GM12878 (cell line): Measurements from ENCODE around the gene EHF. TPM values are rescaled to one million over a fixed set of nuclear protein-coding genes. Genes with fewer than 3 reads are reported as not detected.

Source experiments
- ATAC-seq: fragments of 200-7000 bp; cut with Tn5 transposase; 3 replicates; pipeline ENCODE4 v1.9.1; 2020; ENCODE audit warnings: mild to moderate bottlenecking, moderate library complexity
- BruUV-seq: library from RNA; stranded (reverse); fragments of 400-500 nt; replicated peaks from 2 replicates; lab custom pipeline; 2021; lab: Mats Ljungman, UMichigan
- CTCF ChIA-PET: fragments of 300-600 bp; sonication (Branson Sonifier 250); formaldehyde crosslinking; extraction: SDS; loops from one replicate; lab custom pipeline; 2021; ENCODE audit warnings: inconsistent platforms; lab: Yijun Ruan, JAX
- POLR2A ChIA-PET: fragments of 350-600 bp; formaldehyde crosslinking; extraction: SDS; loops from one replicate; lab custom pipeline; 2021; ENCODE audit warnings: inconsistent platforms; lab: Charles Lee
- RAD21 ChIA-PET: fragments of 300-600 bp; sonication (Branson Sonifier 250); formaldehyde crosslinking; loops from one replicate; lab custom pipeline; 2023; ENCODE audit warnings: antibody characterized with exemption; ENCODE audit not compliant: unreplicated experiment; lab: Charles Lee
- SMC1A ChIA-PET: fragments of 300-600 bp; sonication (Branson Sonifier 250); formaldehyde crosslinking; loops from one replicate; lab custom pipeline; 2023; ENCODE audit not compliant: unreplicated experiment, uncharacterized antibody; lab: Charles Lee
- DNase-seq: peaks from one replicate; pipeline ENCODE4 v3.0.0-alpha.2; 2011; ENCODE audit warnings: low read depth, low spot score
- FAIRE-seq: peaks from 3 replicates; lab custom pipeline; 2011; peaks lifted over from hg19 to GRCh38; lab: Jason Lieb, UNC
- H2AFZ ChIP-seq: 2 replicates; pipeline ENCODE4 v1.6.0; 2011; ENCODE audit warnings: low read depth, low read length, control low read depth; ENCODE audit not compliant: control insufficient read depth
- H3K27ac ChIP-seq: 2 replicates; pipeline ENCODE4 v1.5.1; 2011; ENCODE audit warnings: control low read depth; ENCODE audit not compliant: control insufficient read depth, insufficient read depth
- H3K27me3 ChIP-seq, 2 experiments: replicated peaks in 1 of 2; 2 replicates each; pipeline versions ENCODE4 v1.6.0 to v1.6.1; 2011; ENCODE audit warnings: low read length in 1 of 2; ENCODE audit not compliant: control insufficient read depth in 2 of 2, insufficient read depth in 2 of 2
- H3K36me3 ChIP-seq, 2 experiments: 2 replicates each; pipeline ENCODE4 v1.5.1; 2011; ENCODE audit warnings: low read length in 1 of 2; ENCODE audit not compliant: control insufficient read depth in 2 of 2, insufficient read depth in 2 of 2
- H3K4me1 ChIP-seq: 2 replicates; pipeline ENCODE4 v1.6.1; 2011; ENCODE audit warnings: mild to moderate bottlenecking, low read length, moderate library complexity, mixed read lengths; ENCODE audit not compliant: control insufficient read depth, insufficient read depth
- H3K4me2 ChIP-seq: 2 replicates; pipeline ENCODE4 v1.6.0; 2011; ENCODE audit warnings: control low read depth; ENCODE audit not compliant: control insufficient read depth, insufficient read depth
- H3K4me3 ChIP-seq: fragments of 200-600 bp; sonication (generic); 2 replicates; pipeline ENCODE4 v1.5.1; 2016
- H3K79me2 ChIP-seq: 2 replicates; pipeline ENCODE4 v1.6.0; 2011; ENCODE audit warnings: low read length; ENCODE audit not compliant: control insufficient read depth, insufficient read depth
- H3K9ac ChIP-seq: 2 replicates; pipeline ENCODE4 v1.8.0; 2011; ENCODE audit warnings: low read length, control low read depth, mixed read lengths; ENCODE audit not compliant: control insufficient read depth, insufficient read depth
- H3K9me3 ChIP-seq: replicated peaks from 3 replicates; pipeline ENCODE4 v1.5.1; 2011; ENCODE audit warnings: mild to moderate bottlenecking, low read length; ENCODE audit not compliant: control insufficient read depth, insufficient read depth
- H4K20me1 ChIP-seq: 2 replicates; pipeline ENCODE4 v1.6.0; 2011; ENCODE audit not compliant: control insufficient read depth, insufficient read depth
- BHLHE40 ChIP-seq, 2 experiments: fragments of 450-650 bp in 1 of 2; IDR thresholded peaks; 2 replicates each; pipeline ENCODE4 v1.6.1; 2011 to 2017; ENCODE audit warnings: low read depth in 2 of 2, borderline replicate concordance in 1 of 2, improper control_type of control experiment in 1 of 2, low read length in 1 of 2, mild to moderate bottlenecking in 1 of 2
- CEBPB ChIP-seq, 2 experiments: fragments of 150-350 bp in 1 of 2; IDR thresholded peaks; 2 replicates each; pipeline ENCODE4 v1.6.1; 2012 to 2014; ENCODE audit warnings: low read depth in 2 of 2, low read length in 2 of 2, borderline replicate concordance in 1 of 2, inconsistent platforms in 1 of 2
- CREM ChIP-seq: IDR thresholded peaks from 2 replicates; pipeline ENCODE4 v1.6.1; 2014; ENCODE audit warnings: antibody characterized with exemption, low read depth
- ELK1 ChIP-seq: IDR thresholded peaks from 2 replicates; pipeline ENCODE4 v1.6.1; 2012; ENCODE audit warnings: low read depth, low read length, improper control_type of control experiment
- HDAC2 ChIP-seq: fragments of 200-600 bp; sonication (generic); IDR thresholded peaks from 2 replicates; pipeline ENCODE4 v1.6.1; 2017
- IKZF1 ChIP-seq: fragments of 450-650 bp; conservative IDR thresholded peaks from 2 replicates; pipeline ENCODE4 v1.6.1; 2017; ENCODE audit warnings: antibody characterized with exemption, mild to moderate bottlenecking
- KDM1A ChIP-seq: fragments of 200-600 bp; sonication (generic); IDR thresholded peaks from 2 replicates; pipeline ENCODE4 v1.6.1; 2016; ENCODE audit warnings: borderline replicate concordance
- NBN ChIP-seq: fragments of 450-650 bp; IDR thresholded peaks from 2 replicates; pipeline ENCODE4 v1.6.1; 2016
- NFIC ChIP-seq: IDR thresholded peaks from 2 replicates; pipeline ENCODE4 v1.6.1; 2012; ENCODE audit warnings: low read depth, mild to moderate bottlenecking, inconsistent platforms, low read length, moderate library complexity
- NR2C1 ChIP-seq: fragments of 450-650 bp; IDR thresholded peaks from 2 replicates; pipeline ENCODE4 v1.6.1; 2017; ENCODE audit warnings: antibody characterized with exemption, mild to moderate bottlenecking, moderate library complexity
- NR2F1 ChIP-seq: fragments of 450-650 bp; conservative IDR thresholded peaks from 2 replicates; pipeline ENCODE4 v1.6.1; 2017; ENCODE audit warnings: mild to moderate bottlenecking
- SMC3 ChIP-seq: IDR thresholded peaks from 2 replicates; pipeline ENCODE4 v1.6.1; 2011; ENCODE audit warnings: low read length, improper control_type of control experiment, borderline replicate concordance
- WGBS: methylation state at CpG from one replicate; pipeline ENCODE4 v1.1.6; 2016; ENCODE audit warnings: low lambda C conversion rate; ENCODE audit not compliant: insufficient replicate concordance, insufficient coverage; ENCODE audit errors: missing lambda C conversion rate; 5-methylcytosine and 5-hydroxymethylcytosine counted together
- in situ Hi-C: fragments of 300-500 bp; cut with MboI; formaldehyde crosslinking; loops from 9 replicates; pipeline ENCODE4 v1.14.3; 2018; ENCODE audit warnings: mixed read lengths
- intact Hi-C: fragments of 100-400 bp; cut with micrococcal nuclease; formaldehyde crosslinking; loops from one replicate; pipeline ENCODE4 v1.14.2; 2022; ENCODE audit not compliant: unreplicated experiment
- polyA plus RNA-seq, 11 experiments: library from polyadenylated mRNA; depleted of rRNA in 4 of 11; unstranded in 6 of 11; stranded (reverse) in 5 of 11; fragments of >200 nt; fragmentation: Nextera tagmentation in 4 of 11; fragmentation: Illumina TruSeq in 1 of 11; extraction: Ambion mirVana in 4 of 11; extraction: Trizol in 1 of 11; gene quantifications; 1 replicate in 1 of 11; 2 replicates in 10 of 11; pipeline versions ENCODE4 v1.2.1 to v1.2.3, GENCODE V29; 2011 to 2016; ENCODE audit warnings: inconsistent platforms in 2 of 11, missing spikeins in 2 of 11, low read depth in 1 of 11
- total RNA-seq, 4 experiments: library from RNA; depleted of rRNA in 3 of 4; stranded (reverse); fragments of >200 nt in 3 of 4; fragmentation: Illumina TruSeq in 1 of 4; extraction: Trizol in 1 of 4; gene quantifications; 2 replicates each; pipeline versions ENCODE4 v1.2.1 to v1.2.3, GENCODE V29; 2013 to 2021
- TF ChIP-seq, protein P1 (sequence below): fragments of 450-650 bp; formaldehyde crosslinking; IDR thresholded peaks from 2 replicates; pipeline ENCODE4 v1.4.0; 2022; ENCODE audit warnings: mild to moderate bottlenecking, moderate library complexity
- TF ChIP-seq, protein P2 (sequence below): IDR thresholded peaks from 2 replicates; pipeline ENCODE4 v1.6.1; 2011; ENCODE audit warnings: low read depth, mild to moderate bottlenecking, low read length, moderate library complexity, borderline replicate concordance; ENCODE audit errors: extremely low read depth
- TF ChIP-seq, protein P3 (sequence below): IDR thresholded peaks from 2 replicates; pipeline ENCODE4 v1.6.1; 2011; ENCODE audit warnings: low read depth, low read length, improper control_type of control experiment, borderline replicate concordance

EHF gene
- total and polyA plus RNA-seq, 10 of the 15 experiments (the other 5 are each of a cell fraction or from before 2014, with no cell fraction given): 0.04 to 0.33 (median 0.06) TPM; not detected in 6

DNA sequence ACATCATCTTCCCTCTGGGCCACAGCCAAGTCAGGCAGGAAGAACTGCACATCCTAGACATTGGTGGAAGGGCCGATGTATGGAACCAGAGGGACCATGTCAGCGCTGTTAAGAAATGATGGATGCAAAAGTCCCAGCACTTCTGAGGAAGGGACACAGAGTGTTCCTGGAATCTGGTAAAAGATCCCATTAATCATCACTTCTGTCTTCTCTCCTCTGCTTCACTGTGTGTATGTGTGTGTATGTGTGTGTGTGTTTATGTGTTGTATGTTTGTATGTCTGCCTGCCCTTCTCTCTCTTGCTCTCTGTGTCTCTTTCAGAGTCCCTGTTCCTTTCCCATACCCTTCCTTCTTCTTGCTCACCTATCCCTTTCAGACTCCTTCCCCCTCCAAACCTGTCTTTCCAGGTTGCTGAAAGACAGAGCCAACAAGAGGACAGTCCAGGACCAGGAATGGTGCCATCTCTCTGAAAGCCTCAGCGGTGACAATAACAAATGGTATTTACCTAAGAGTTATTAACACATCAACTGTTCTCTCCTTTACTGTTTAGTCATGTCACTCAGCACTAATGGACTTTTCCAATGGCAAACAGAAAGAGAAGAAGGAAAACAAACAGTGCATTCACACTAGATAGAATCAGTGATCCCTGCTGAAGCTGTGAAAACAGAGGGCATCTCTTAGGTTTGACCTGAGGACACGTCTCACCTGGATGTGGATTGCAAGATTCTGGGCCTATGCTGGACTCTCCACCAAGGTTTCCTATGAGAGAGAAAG lies 47.1 kb downstream of the EHF start (continued):
- TF ChIP-seq, protein P1, sequence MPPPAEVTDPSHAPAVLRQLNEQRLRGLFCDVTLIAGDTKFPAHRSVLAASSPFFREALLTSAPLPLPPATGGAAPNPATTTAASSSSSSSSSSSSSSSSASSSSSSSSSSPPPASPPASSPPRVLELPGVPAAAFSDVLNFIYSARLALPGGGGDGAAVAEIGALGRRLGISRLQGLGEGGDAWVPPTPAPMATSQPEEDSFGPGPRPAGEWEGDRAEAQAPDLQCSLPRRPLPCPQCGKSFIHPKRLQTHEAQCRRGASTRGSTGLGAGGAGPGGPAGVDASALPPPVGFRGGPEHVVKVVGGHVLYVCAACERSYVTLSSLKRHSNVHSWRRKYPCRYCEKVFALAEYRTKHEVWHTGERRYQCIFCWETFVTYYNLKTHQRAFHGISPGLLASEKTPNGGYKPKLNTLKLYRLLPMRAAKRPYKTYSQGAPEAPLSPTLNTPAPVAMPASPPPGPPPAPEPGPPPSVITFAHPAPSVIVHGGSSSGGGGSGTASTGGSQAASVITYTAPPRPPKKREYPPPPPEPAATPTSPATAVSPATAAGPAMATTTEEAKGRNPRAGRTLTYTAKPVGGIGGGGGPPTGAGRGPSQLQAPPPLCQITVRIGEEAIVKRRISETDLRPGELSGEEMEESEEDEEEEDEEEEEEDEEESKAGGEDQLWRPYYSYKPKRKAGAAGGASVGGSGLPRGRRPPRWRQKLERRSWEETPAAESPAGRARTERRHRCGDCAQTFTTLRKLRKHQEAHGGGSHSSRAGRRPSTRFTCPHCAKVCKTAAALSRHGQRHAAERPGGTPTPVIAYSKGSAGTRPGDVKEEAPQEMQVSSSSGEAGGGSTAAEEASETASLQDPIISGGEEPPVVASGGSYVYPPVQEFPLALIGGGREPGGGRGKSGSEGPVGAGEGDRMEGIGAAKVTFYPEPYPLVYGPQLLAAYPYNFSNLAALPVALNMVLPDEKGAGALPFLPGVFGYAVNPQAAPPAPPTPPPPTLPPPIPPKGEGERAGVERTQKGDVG (CRISPR knock-in tag): no peak
- no peak for TF ChIP-seq NFIC
- TF ChIP-seq SMC3: no peak
- TF ChIP-seq HDAC2: no peak
- no peak for TF ChIP-seq ELK1

- in situ Hi-C loops (no loop called here), intact Hi-C loops (no loop called here)
- no peaks in the 10 kb centered on the region; a peak in 1 of 4 replicates for H3K27me3 ChIP-seq
- SMC1A ChIA-PET: no interaction called here
- H3K4me2 ChIP-seq: no peak overlapping the region
- no peak overlapping the region for H3K4me3 ChIP-seq
- no peak overlapping the region for H2AFZ ChIP-seq
- no peaks in the 10 kb centered on the region for H3K36me3 ChIP-seq
- no TSS peak for BruUV-seq
- ATAC-seq (no peak), DNase-seq (no peak), FAIRE-seq (no peak)
- RAD21 ChIA-PET: no interaction called here
- no peaks in the 10 kb centered on the region for H3K79me2 ChIP-seq
- H3K9ac ChIP-seq: no peak overlapping the region
- H3K4me1 ChIP-seq: no peaks in the 10 kb centered on the region
- WGBS: 19% methylated on average over 4 of the region's 4 CpGs
- no peaks in the 10 kb centered on the region for H4K20me1 ChIP-seq
- no peak overlapping the region for H3K27ac ChIP-seq
- CTCF ChIA-PET: no interaction called here
- no peaks in the 10 kb centered on the region for H3K9me3 ChIP-seq
- POLR2A ChIA-PET: no interaction called here
- no peak for TF ChIP-seq IKZF1
- TF ChIP-seq BHLHE40 (IDR thresholded peaks at IDR 0.05; ENCODE audit: borderline replicate concordance in 1 of 2, low read depth in 2 of 2, low read length in 1 of 2): no peak
- TF ChIP-seq, protein P2, sequence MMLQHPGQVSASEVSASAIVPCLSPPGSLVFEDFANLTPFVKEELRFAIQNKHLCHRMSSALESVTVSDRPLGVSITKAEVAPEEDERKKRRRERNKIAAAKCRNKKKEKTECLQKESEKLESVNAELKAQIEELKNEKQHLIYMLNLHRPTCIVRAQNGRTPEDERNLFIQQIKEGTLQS: no peak
- TF ChIP-seq NBN: no peak
- TF ChIP-seq CREM: no peak
- no peak for TF ChIP-seq NR2C1
- no peak for TF ChIP-seq NR2F1
- TF ChIP-seq CEBPB (IDR thresholded peaks at IDR 0.05; ENCODE audit: borderline replicate concordance in 1 of 2, low read depth in 2 of 2, low read length in 2 of 2): no peak
- TF ChIP-seq KDM1A: no peak
- TF ChIP-seq, protein P3, sequence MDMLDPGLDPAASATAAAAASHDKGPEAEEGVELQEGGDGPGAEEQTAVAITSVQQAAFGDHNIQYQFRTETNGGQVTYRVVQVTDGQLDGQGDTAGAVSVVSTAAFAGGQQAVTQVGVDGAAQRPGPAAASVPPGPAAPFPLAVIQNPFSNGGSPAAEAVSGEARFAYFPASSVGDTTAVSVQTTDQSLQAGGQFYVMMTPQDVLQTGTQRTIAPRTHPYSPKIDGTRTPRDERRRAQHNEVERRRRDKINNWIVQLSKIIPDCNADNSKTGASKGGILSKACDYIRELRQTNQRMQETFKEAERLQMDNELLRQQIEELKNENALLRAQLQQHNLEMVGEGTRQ: no peak
These were observed 47.7 kb downstream of the EHF start for GRCh38 chr11:34668583-34669053.
